NOMO-1 treated with dmso at 0.1 percent for 144 hours (cell line): ENCODE results near the gene KCMF1.

Experiments
- DNase-seq: peaks from one replicate; lab custom pipeline; 2025; ENCODE audit not compliant: unreplicated experiment; lab: John Stamatoyannopoulos, UW

The KCMF1 gene

DNA sequence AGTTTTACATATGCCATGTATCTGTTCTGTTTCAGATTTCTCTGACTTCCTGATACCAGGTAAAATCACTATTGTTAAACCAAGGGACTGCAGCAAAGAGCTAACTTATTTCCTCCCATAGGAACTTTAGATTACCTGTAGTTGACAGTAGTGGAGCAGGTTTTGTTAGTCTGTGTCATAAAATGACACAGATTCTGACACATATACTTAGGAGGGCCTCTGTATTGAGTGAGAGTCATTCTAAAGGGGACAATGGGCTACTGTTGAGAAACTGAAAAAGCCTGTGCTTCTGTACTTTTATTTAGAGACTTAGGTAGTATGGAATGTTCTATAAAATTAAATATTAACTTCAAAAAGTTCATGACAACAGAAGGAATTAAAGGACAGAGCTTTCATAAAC is 48.2 kb downstream of the KCMF1 start:
- DNase-seq, result no peak

DNA sequence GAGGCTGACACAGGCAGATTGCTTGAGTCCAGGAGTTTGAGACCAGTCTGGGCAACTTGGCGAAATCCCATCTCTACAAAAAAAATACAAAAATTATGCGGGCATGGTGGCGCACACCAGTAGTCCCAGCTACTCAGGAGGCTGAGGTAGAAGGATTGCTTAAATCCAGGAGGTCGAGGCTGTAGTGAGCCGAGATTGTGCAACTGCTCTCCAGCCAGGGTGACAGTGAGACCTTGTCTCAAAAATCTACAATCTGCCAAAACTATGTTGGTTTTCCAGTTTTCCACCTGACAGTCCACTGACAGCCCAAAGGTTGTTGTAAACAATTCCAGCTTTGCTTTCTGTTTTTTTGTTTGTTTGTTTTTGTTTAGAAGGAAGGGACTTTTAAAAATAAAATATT is 51.3 kb downstream of the KCMF1 start:
- DNase-seq, result no peak

DNA sequence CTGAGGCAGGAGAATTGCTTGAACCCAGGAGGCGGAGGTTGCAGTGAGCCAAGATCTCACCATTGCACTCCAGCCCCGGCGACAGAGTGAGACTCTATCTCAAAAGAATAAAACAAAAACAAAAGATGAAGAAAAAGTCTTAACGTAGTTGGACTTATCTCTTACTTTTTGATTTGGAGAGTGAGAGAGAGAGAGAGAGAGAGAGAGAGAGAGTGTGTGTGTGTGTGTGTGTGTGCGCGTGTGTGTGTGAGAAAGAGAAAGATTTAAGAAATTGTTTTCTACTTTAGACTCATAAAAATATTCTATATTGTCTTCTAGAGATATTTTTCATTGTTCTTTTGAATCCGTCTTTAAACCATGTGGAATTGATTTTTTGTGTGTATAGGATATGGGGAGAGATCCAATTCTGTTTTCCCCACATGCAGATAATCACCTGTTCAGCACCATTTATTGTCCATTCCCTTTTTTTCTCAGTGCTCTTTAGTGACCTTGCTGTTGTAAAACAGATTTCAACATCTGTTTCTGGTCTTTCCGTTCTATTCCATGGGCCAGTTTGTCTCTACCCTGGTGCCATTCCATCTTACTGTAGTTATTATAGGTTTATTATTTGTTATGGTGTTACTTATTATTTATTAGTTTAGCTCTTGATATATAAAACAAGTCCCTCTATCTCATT is 53.5 kb downstream of the KCMF1 start:
- no peak for DNase-seq

DNA sequence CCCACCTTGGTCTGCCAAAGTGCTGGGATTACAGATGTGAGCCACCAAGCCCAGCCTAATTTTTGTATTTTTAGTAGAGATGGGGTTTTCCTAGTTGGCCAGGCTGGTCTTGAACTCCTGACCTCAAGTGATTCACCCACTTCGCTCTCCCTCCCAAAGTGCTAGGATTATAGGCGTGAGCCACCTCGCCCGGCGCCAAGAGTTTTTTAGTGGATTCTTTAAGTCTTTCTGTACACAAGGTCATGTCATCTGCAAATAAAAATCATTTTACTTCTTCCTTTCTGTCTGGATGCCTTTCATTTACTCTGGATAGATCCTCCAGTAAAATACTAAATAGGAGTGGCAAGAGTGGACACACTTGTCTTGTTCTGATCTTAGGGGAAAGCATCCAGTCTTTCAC is 61.7 kb downstream of the KCMF1 start:
- DNase-seq, result no peak

DNA sequence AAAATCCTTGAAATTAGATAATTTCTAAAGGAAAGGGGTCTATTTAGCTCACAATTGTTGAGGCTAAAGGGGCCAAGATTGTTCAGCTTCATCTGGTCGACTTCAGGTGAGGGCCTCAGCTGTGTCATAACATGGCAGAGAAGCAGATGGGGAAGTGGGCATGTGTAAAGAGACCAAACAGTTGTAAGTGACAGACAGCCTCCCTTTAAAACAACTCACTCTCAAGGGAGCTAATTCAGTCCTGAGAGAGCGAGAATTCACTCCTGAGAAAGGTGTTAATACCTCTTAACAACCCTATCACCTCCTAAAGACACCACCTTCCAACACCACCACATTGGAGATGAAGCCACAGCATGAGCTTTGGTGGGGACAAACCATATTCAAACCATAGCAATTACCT is 62.4 kb downstream of the KCMF1 start:
- DNase-seq, result no peak

DNA sequence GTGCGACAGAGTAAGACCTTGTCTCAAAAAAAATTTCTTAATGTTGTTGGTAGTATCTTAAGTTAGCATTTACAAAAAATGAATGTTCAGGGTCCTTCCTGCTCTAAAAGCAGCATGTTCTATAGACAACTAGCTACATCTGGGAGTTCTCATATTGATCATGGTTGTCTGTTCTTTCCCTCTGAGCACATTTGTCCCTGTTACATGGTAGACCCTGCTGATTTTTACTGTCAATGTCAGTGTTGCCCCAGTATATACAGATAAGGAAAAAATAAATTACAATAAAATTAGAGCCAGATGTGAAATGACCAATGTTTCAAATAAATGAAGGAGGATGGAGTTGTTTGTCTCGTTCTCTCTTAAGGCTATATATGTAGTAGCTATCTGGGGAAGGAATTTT is 63.2 kb downstream of the KCMF1 start:
- DNase-seq, result no peak

DNA sequence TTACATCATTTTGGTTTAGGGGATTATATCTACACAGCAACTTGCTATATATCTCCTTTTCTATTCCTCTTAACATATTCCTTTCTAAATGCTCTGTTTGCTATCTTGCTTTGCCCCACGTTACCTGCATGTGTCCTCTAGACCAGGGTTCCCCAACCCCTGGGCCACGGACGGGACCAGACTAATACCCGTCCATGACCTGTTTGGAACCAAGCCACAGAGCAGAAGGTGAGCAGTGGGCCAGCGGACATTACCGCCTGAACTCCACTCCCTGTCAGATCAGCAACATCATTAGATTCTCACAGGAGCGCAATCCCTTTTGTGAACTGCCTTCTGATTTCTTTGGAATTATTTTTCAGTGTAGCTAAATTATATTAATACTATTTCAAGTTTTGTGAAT is 66.7 kb downstream of the KCMF1 start:
- DNase-seq, result no peak

DNA sequence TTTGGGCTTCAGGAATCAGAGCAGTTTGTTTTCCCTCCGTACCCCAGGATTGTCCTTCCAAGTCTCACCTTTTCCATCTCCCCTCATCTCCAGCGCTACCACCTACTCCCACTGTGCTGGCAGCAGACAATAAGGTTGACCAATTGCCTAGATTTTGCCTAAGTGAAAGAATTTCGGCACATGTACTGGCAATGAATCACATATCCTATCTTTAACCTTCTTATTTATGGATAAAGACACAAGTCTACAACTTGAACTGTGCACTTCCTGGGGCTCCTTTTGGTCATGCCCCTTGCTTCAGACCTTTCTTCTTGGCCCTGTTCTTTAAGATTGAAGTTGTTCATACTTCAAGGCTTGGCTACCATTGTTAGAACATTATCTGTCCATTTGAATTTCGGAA is 71.4 kb downstream of the KCMF1 start:
- DNase-seq, result no peak

DNA sequence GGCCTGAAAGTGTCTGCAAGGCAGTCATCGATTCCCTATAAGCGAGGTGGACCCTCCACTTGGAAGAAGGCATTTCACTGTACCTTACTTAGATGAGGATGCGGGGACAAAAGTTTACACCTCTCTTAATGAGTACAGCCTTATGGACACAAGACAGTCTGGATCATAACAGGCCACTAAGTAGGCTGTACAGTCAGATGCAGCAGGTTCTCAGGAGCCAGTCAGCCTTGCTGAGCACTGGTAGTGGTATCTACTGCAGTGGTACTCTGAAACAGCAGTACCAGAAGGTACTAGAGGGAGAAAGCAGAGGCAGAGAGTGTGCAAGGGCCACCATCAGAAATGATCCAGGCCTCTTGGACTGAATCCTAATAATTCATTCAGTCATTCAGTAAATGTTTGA is 77.6 kb downstream of the KCMF1 start:
- no peak for DNase-seq

DNA sequence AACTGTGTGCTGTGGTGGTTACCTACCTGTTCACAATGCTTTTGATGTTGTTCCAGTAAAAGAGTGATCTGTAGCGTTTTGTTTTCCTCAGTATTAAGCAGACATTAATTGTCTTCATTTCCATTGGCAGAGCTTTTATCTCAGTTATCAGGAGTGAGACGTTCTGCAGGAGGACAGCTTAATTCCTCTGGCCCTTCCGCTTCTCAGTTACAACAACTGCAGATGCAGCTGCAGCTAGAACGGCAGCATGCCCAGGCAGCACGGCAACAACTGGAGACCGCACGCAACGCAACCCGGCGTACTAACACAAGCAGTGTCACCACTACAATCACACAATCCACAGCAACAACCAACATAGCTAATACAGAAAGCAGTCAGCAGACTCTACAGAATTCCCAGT is 78.3 kb downstream of the KCMF1 start:
- no peak for DNase-seq

DNA sequence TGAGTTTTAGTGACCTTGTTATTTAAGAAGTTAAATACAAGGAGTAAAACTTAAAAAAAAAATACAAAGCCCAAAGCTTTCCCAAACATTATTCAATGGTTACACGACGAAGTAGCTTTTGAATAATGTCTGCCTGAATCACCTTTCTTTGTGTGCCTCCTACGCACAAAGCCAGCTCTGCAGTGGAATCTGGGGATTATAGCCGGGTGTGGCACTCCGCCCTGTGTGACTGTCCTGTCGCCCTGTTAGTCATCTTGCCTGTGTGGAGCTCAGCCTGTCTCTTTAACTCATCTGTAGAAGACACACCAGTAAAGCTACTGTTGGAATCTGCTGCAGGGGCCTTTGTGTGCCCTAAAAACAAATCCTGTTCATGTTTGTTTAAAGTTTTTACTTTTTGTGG is 82.8 kb downstream of the KCMF1 start:
- peak; percentile 51 for DNase-seq

DNA sequence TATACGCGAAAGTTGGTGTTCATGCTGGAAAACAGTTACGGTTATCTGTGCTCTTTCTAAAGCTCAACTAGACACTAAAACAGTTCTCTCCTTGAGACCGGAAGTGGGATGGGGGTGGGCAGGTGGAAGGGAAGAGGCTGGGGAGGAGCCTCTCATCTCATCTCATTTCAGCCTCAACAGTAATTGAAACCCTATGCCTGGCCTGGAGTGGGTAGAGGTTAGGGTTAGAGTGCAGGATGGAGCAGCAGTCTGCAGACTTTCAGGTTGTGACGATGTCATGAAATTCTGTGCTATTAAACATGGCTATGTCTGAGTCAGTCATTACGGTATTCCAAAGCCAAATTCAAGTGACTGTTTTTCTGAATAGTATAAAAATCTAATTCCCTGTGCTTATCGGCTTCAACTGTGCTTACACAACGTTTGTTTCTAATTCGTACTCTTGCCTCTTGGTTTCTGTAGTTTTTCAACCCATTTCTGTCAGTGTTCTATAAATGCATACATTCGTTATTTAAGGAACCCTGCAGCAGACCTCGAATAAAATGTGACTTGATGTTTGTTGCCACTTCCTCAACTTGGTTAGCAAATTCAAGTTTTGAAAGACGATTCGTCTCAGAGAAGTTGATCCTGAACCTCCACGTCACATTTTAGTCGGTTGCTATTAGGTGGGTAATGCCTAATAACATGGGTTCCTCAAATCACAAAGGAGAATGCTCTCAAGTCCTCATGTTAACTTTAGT is 86.4 kb downstream of the KCMF1 start:
- peak; percentile 34 for DNase-seq

DNA sequence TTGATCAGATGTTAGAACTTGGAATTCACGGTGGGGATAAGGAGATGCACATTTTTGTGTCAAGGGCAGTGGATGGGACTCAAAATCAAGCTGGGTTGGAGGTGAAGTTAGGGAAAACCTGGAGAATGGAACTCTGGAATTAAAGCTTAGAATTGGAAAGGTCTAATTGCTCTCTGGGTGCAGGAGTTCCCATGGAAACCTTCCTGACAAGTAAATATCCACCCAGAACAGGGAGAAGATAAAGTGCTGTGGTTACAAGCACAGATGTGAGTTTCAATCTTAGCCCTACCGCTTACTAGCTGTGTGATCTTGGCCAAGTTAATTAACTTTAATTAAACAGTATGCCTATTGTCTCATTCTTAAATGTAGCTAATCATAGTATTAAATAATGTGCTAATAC is 90.9 kb downstream of the KCMF1 start:
- DNase-seq, result no peak

DNA sequence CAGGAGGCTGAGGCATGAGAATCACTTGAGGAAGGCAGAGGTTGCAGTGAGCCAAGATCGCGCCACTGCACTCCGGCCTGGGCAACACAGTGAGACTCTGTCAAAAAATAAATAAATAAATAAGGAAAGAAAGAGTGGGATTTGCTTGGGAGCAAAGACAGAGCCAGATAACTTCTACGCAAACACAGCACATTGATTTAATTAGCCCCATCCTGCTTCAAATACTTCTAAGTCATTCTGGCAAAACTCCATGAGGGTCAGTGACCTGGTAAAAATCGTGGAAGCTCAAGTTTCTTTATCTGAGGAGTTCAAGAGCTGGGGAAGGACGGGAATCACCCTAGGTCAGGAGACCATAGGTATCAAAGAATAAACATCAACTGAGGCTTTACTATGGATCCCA is 91.6 kb downstream of the KCMF1 start:
- DNase-seq, result no peak

DNA sequence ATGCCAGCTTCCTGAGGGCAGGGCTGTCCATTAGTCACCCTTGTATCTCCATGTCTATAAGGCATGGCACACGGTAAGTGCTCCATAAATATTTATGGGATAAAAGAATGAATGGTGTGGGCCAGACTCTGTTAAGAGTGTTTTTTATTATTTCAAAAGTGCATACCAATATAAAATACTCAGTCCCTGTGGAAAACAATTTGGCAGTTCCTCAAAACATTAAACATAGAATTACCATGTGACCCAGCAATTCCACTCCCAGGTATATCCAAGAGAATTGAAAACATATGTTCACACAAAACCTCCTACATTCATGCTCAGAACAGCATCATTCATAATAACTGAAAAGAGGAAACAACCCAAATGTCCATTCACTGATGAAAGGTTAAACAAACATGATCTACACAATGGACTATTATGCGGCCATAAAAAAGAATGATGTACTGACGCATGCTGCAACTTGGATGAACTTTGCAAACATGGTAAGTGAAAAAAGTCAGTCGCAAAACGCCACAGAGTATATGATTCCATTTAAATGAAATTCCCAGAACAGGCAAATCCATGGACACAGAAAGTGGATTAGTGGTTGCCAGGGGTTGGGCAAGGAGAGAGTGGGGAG is 93.1 kb downstream of the KCMF1 start:
- no peak for DNase-seq

DNA sequence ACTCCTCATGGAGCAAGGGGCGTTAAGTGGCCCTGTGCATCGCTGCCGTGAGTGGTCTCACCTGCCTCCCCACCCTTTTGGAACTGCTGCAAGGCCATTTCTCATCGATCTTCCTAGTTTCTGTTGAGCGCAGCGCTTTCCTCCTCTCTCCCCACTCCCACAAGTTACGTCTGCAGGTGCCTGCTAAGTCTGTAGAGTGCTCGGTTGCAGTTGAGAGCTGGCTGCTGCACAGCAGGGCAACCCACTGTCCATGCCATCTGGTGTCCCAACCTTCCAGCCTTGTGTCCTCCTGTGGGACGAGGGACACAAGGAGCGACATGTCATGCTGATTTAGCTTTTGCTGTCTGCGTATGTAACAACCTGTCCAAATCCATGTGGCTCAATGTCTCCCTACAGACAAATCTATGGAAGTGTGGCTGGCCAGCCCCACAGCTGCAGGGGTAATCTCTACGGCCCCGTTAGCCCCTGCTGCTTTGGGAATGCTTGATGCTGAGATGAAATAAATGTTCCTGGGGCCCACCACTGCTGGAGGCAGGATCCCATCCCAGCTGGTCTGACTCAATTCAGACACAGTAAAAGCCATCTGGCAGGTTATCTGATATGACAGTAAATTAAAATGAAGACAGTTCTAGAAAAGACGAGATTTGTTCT is 94.1 kb downstream of the KCMF1 start:
- DNase-seq, result no peak

DNA sequence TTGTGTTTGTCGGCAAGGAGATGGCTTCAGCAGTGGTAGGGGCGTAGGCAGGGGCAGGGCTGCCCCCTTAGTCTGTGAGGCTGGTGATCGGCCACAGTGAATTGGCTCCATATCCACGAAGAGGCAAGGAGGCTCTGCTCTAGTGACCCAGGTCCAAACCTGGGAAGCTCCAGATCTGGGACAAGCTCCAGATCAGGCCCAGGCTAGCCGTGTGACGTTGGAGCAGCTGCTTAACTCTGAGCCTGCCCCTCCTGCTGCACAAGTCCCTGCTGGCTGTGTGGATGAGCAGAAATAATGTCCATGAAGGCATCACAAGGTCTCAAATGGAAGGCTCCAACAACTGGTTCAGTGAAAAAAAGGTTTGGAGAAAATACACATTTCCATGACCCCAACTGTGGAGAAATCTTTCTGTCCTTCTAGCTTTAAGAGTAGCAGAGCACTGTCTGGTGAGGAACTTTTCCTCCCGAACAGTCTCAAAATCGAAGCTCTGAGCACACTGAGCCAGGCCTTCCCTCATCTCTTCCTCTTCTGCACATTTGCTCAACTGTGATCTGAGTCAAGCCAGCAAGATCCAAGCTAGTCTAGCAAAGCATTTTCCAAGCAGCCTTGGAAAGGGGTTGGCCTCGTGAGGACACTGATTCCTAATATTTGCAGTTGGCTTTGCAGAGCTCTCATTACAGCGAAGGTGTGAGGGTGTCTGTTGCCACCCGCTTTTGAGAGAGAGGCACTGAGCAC is 95.2 kb downstream of the KCMF1 start:
- DNase-seq, result no peak

DNA sequence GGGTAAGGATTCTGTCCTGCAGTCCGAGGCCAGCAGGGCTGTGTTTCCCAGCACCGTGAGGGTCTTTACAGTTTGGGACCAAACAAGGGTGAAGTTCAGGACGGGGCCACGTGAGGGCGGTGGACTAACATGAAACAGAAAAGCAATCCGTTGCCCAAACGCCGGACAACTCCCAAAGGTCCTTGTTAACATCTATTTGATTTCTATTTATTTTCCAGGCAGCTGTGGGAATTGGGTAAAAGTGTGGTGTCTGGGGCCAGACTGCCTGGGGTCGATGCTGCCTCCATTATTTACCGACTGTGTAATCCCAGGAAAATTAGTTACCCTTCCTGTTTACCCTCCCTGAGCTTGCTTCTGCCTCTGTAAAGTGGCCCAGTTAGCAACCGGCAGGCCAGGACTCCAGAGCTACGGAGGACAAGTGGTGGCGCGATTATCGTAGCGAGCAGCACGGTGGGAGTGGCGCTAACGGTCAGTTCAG is 96.0 kb downstream of the KCMF1 start:
- no peak for DNase-seq

DNA sequence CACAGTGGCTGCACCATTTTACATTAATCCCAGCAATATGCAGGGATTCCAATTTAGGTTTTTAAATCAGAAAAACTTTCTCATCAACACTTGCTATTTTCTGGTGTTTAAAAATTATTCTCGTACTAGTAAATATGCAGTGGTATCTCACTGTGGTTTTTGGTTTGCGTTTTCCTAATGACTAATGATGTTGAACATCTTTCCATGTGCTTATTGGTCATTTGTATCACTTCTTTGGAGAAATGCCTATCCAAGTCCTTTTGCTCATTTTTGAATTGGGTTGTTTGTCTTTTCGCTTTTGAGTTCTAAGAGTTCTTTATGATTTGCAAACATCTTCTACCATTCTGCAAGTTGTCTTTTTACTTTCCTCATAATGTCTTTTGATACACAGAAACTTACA is 100.1 kb downstream of the KCMF1 start:
- no peak for DNase-seq

DNA sequence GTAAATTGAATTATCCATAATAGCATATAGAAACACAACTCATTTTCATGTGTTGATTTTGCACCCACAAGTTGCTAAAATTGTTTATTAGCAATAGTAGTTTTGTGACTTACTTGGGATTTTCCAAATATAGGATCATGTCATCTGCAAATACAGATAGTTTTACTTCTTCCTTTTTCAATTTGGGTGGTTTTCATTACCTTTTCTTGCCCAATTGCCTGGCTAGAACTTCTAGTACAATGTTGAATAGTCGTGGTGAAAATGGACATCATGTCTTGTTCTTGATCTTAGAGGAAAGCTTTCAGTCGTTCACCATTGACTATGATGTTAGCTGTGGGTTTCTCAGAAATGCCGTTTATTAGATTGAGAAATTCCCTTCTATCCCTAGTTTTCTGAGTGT is 102.1 kb downstream of the KCMF1 start:
- no peak for DNase-seq

DNA sequence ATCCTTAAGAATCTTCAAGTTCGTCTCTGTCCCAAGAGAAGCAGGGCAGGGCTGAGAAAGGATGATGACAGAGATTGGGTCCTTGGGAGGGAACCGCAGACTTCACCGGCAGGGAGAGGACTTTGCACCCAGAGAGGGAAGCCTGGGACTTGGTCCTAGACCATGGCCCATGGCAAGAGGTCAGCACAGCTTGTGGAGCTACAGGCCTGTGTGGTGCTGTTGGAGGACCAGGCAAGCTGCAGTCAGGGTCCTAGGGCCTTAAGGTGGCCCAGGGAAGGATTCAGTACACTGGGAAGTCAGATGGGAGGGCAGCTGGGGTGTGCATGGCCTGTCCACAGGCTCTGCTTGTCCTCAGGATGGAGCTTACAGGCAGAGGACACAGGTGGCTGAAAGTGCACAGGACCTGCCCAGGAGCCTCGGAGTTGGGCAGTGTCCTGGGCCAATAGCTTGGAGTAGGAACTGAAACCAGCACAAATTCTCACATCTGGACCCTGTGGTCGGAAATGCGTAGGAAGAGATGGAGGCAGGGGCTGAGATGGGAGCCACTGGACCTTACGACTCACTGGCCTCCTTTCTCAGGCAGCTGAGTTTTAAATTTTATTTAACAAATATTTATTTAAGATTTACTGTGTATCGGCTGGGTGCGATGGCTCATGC is 105.8 kb downstream of the KCMF1 start:
- DNase-seq, result no peak
